Renal pelvis (tissue), 12 donors: ENCODE data around the gene NKX1-2. TPM values are rescaled to one million over a fixed set of nuclear protein-coding genes. Genes with fewer than 3 reads are reported as not detected.

Experiments used
- DNase-seq: peaks from one replicate; pipeline ENCODE4 v3.0.0-alpha.2; 2013
- long read RNA-seq, 16 experiments: transcript quantifications; one replicate each; lab custom pipeline, GENCODE V29; 2026
- polyA plus RNA-seq, 3 donors: library from polyadenylated mRNA; unstranded; fragments of 120-200 nt; gene quantifications; one replicate each; pipeline ENCODE4 v1.2.1, GENCODE V29; 2013; ENCODE audit not compliant: insufficient read length in 3 of 3

NKX1-2 gene
- polyA plus RNA-seq, result not detected
- long read RNA-seq, donor 1, result 0 reads
- long read RNA-seq, donor 2, result 0 reads
- long read RNA-seq, donor 3, result 0 reads
- long read RNA-seq, donor 4, result 0 reads
- long read RNA-seq, donor 5, result 0 reads
- long read RNA-seq, donor 6, result 0 reads
- long read RNA-seq, donor 7, result 0 reads
- long read RNA-seq, donor 8, result 0 reads
- long read RNA-seq, donor 9, result 0 reads
- long read RNA-seq, donor 10, result 0 reads
- long read RNA-seq, donor 11, result 0 reads
- long read RNA-seq, donor 12, result 0 reads
- long read RNA-seq, donor 13, result 0 reads
- long read RNA-seq, donor 14, result 0 reads
- long read RNA-seq, donor 15, partial matches to known transcripts, result 0 of 1 reads
- long read RNA-seq, donor 15, other reads (novel, unspliced or antisense), result 0 of 1 reads
- long read RNA-seq, donor 16, result 0 reads

DNA sequence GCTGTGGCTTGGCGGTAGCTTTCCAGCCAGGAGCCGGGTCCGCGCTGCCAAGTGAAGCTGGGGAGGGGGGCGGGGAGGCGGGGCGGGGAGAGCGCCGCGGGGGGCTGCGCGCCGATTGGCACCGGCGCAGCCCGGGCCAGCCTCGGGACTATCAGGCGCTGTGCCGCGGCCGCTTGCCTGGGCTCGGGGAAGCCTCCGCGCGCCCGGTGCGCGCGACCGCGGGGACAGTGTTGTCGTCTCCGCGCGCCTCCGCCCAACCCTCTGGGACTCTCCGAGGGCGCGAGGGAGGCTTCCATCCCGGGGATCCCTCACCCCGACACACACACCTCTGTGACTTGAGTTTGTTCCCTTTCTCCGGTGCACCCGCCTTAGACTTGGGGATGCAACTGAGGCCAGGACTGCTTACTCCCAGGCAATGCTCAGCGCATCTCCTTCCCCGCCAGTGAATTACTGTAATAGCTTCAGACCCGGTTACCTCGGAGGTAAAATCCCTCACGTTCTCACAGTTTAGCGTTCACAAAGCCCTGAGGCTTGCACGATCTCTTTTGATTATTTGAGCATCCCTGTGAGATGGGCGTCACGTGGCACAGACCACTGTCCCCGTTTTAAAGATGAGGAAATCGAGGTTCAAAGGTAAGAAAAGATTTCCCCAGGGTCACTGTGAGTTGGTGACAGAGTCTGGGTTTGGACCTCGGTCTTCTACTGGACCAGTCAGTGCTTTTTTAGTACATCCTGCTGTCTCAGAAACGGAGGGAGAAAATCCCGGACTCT lies at the start of gene NKX1-2:
TSS of gene NKX1-2 (minus strand) at position 24 of the 771 bp plus-strand sequence. CDS start 92 bp downstream, outside the sequence.
- DNase-seq, result no peak

DNA sequence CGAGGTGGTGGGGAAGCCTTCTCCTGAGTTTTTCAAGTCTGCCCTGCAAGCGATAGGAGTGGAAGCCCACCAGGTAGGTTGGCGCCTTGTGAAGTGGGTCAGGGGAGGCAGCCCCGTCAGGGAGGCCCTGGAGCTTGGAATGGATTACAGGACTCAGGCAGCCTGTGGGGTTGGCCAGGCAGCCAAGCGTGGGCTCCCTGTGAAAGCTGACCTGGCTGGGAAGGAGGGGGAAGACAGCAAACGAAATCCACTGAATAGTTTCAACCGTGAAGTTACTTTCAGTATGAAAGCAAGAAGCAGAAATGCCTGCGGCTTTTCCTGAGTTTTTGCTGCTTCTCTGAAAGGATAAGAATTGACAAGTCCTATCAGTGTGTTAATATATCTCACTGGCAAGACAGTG lies 48.2 kb upstream of the NKX1-2 start:
- DNase-seq, result peak; percentile 86

DNA sequence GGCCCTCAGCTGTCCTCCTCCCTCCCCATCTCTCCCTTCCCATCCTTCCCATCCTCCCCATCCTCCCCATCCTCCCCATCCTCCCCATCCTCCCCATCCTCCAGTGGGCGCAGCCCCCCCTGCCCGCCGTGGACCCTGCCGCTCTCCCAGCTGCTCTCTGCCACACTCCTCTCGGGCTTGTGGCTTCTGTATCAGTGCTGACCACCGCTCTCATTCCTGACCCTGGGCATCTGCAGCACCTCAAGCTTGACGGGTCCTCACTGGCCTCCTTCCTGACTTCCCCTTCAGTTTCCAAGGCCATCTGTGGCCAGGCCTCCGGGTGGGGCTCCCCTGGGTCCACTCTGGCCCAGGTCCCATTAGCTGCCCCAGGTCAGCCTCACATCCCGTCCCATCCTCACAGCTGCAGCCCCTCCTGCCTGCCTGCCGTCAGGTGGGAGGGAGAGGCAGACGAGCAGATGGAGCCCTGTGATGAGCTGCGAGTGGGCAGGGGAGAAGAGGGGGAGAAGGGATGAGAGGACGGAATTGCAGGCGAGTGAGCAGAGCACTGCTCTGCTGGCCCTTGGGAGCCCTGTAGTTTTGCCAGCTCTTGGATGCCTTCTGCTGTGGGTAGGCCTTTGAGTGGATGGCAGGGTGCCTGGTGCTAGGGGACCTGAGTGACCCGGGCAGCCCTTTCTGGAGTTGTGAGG lies 47.5 kb upstream of the NKX1-2 start:
- no peak for DNase-seq

DNA sequence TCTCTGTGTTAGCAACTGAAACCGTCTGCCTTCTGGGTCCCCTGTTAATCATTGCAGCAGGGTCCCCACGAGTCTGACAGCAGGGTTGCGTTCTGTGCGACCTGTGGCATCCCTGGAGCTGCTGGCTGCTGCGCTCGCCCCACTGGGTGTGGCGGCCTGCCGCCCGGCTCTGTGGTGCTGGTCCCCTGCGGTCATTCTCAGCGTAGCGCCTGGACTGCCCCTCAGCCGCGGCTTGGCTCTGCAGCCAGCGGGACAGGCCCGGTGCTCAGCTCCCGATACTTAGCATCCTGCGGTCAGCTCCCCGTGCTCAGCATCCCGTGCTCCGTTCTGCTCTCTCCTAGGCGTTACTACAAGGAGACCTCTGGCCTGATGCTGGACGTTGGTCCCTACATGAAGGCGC lies 46.8 kb upstream of the NKX1-2 start:
- DNase-seq, result no peak

DNA sequence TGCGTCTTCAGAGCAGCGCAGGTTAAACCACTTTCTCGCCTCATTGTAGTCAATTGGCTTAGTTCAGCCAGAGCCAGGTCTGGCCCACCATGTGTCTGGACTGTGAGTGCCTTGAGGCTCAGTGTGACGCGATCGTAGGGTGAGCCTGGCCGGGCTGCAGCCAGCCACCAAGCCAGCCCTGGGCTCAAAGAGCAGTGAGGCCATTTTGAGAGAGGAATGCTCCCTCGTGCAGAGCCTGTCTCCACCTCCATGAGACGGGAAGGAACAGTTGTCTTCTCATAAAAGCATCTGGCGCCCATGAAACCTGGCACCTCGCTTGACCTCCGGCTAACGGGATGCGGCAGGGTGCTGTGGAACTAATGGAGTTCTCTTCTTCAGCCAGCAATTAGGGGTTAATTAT lies 46.3 kb upstream of the NKX1-2 start:
- DNase-seq, result no peak

DNA sequence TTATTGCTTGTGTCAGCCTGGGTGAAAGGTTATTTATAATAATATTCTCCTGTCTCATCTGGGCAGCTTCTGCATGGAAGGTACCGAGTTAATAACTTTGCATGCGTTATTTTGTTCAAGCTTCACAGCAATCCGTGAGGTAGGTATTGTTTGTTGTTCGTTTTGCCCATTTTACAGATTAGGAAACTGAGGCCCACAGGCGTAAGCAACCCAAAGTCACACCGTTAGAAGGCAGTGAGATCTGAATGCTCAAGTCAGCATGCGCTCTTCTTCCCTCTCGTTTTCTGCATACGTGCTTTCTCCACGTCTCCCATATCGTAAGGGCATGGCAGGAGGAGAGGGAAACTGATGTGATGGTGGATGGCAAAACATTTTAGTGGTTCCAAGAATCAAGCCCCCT lies 45.9 kb upstream of the NKX1-2 start:
- DNase-seq, result no peak

DNA sequence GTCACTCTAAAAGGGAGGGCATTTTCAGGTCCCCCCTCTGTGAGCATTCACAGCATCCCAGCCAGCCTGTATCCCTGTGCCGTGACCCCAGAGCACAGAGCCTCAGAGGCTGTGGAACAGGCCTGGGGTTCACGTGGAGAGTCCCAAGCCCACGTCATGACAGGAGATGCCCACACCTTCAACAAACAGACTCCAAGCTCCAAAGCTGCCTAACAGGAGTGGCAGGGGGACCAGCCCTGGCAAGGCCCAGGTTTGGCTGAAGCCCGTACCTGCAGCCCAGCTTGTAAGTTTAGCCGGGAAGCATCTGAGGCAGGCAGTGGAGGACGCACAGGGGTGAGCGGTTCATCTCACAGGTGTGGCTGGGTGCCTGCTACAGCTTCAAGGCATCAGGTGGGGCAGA lies 45.3 kb upstream of the NKX1-2 start:
- no peak for DNase-seq

DNA sequence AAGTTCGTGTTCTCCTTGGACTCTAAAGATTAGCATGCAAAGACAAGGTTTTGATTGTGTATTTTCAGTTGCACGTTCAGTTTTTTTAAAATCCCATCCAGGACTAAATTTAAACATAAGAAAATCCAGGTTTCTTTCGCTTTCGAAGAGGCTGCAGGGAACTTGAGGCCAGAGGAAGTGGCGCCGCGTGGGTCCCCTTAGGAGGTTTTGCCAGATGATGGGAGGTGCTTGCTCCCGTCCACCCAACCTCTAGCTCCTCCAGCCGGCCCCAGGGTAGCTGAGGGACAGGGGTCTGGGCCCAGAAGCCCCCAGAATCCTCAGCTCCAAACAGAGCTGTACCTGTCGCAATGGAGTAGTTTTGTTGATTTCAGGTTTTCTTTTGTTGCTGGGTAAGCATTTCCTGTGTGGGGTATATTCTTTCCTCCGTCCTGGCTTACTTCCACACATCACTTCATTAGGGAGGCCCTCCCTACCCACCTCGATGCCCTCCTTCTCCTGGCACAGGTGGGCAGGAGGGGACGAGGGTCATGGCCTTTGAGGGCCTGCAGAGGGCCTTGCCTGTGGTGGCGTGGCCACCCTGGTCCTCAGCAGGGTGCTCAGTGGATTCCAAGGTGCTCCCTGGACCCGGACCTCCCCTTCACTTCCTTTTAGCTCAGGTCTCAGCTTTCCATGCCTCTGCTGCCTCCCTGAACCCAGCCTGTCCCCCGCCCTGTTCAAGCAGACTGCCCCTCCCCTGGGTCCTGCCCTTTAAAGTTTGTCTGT lies 44.4 kb upstream of the NKX1-2 start:
- DNase-seq, result no peak

DNA sequence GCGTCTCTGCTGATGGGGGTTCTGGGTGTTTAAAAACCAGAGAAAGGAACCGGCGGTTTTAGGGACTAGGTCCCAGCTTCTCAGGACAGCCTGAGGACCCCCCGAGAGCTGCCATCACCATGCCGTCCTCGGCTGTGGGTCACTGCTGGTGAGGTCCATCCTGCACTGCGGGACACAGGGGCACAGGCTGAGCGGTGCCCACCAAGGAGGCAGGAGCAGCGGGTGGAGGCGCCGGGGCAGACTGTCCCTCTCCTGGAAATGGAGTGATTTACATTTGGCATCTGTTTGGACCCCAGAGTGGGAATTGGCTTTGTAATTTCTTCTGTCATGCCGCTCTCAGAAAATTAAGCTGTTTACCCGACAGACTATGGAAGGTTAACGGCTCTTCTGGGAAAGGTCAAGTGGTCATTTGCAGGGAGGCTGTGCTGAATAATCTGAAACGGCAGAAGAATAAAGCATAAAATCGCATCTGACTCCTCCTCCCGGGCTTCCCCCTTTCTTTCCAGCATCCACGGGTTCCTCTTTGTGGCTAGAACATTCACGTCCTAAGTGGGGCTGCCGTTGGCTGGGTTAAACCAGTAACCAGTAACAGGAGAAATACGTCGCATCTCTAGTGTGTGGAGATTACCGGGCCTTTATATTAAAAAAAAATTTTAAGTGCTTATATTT lies 43.5 kb upstream of the NKX1-2 start:
- DNase-seq, result no peak

DNA sequence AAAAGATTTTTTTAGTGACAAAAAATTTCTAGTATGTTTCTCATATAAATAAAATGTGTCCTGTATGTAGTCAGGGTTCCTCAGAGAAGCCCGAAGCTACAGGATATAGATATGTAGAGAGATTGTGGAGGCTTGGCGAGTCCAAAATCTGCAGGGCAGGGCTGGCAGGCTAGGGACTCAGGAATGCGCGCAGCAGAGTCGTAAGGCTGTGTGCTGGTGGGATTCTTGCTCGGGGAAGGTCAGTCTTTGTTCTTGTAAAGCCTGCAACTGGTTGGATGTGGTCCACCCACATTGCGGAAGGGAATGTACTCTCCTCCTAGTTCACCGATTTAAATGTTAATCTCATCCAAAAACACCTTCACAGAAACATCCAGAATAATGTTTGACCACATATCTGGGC lies 42.4 kb upstream of the NKX1-2 start:
- DNase-seq, result no peak

DNA sequence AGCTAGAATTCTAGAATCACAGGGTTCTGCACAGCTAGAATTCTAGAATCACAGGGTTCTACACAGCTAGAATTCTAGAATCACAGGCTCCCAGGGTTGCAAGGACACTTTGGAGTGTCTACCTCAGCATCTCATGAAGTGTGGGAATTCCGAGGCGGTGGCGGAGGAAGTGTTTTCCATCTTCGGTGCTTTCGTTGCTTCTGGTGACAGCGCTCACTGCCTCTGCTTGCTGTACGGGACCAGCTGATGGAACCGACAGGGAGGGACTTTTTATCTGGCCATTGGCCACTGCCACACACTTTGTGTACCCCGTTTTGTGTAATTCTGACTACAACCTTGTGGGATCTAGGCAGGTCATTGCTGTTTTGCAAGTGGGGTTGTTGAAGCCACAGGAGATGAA lies 41.3 kb upstream of the NKX1-2 start:
- DNase-seq, result no peak

DNA sequence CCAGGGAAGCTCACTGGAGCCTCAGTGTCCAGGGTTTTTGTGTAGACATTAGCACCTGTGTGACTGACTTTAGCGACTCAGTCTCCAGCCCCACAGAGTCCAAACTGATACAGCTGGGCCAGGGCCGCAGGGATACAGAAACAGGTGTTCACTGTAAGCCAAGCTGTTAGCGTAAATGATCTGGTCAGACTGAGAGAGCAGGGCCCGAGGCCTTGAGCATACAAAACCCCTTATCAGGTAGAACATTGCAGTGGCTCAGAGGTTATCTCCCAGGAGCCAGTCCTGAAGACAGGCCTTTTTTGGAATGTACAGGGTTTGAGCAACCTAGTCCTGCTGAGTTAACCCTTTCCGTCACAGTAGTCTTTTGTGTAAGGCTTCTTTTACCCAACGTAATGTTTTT lies 36.8 kb upstream of the NKX1-2 start:
- no peak for DNase-seq

DNA sequence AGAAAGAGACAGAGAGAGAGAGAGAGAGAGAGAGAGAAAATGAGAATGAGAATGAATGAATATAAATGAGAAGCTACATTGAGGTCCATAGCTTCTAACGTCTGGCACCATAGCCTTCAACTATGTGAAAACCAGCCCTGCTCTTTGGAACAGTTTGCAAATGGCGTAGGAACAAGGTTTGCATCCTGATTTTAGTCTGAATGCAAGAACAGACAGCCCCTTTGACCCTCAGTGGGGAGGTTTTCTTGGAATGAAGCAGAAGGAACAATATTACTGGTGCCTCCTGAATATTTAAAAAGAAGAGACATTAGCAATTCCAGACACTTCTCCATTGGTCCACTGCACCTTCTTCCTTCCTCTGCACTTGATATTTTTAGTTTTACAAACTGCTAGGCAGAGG lies 34.8 kb upstream of the NKX1-2 start:
- DNase-seq, result no peak

DNA sequence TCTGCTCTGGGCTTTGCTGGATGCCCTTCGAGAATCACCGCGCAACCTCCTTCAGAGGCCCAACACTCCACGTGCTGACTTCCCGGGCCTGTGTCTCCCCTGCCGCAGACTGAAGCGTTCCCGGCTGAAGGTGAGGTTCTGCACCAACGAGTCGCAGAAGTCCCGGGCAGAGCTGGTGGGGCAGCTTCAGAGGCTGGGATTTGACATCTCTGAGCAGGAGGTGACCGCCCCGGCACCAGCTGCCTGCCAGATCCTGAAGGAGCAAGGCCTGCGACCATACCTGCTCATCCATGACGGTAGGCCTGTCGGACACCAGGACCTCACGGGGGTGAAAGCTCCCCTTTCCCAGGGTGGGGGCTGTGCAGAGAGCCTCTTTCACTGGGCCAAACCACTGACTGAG lies 34.2 kb upstream of the NKX1-2 start:
- no peak for DNase-seq

DNA sequence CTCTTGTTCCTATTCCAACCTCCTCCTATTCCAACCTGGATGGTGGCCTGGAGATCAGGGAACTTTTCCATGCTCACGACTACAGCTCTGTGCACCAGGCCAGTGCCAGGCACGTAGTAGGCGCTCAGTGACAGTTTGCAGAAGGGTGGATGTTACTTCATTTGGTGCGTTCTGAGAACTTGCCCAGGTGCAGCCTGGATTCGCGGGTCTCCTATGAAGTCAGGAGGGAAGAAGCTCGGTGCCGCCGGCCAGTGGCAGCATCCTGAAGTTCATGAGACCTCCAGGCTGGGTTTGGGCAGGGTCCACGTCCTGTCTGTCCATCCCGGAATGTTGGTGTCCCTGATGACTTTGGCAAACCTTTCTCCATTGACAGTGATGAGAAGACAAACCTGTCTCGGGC lies 33.0 kb upstream of the NKX1-2 start:
- no peak for DNase-seq

DNA sequence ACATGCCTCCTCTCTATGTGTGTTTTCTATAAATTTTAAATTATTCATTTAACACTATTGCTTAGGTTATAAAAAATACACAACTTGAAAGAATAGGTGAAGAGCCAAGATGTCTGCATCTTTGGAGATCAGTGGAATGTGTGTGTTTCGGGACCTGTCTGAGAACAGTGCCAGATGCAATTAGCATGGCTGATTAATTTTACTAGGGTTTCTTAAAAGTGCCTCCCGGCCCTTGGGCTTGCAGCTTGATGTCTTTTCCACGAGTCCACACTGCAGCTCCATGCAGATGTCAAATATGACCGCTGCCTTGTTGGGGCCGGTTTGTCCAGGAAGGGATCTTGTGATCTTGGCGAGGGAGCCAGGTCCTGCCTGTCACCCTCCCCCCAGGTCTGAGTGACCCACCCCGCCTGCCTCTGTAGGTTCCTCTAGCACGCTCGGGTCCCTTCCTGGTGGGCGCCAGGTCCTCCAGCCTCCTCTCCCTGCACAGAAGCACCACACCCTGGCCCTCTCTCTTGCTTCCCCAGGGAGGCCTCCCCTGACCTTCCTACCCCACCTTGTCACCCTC lies 32.5 kb upstream of the NKX1-2 start:
- no peak for DNase-seq

DNA sequence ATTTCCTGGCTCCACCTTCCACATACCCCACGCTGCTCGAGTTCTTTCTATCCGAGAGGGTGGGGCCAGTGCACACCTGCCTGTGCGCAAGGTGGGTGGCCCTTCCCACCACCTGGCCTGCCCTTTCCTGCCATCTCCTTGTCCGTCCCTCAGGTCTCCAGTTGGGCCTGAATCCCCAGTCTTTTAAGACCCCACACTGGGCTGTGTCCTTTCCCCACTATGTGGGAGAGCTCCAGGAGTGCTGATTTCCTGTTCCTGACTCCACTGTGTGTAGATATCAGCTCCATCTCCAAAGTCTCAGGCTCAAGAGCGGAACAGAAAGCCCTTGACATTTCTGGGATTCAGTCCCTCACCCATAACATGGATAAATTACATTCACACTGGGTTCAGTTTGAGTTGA lies 31.9 kb upstream of the NKX1-2 start:
- DNase-seq, result no peak

DNA sequence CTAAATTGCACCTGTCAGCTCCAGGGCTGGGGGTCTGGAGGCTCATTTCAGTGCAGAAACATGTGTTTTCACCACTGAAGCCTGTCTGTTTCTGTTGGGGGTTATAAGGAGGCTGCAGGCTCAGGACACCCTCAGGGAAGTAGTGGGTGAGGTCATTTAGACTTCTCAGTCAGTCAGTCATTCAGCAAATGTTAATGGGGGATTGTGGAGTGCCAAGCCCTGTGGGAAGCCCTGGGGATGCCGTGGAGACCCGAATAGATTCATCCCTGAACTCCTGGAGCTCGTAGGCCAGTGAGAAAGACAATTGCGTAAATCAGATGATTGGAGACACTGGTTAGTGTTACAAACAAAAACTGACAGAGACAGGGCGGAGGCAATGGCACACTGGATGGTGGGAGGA lies 31.0 kb upstream of the NKX1-2 start:
- no peak for DNase-seq

DNA sequence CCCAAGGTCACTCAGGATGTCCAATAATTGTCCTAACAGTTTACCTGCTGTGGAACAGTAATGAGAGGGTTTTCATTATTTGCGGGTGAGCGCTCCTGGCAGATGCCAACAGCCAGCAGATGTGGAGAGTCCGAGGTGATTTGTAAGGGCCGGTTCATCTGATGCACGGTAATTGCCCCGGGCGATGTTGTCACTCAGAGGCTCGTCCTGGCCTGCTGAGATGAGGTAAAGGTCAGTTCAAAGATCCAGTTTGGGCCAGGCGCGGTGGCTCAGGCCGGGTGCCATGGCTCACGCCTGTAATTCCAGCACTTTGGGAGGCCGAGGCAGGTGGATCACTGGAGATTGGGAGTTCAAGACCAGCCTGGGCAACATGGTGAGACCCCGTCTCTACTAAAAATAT lies 28.7 kb upstream of the NKX1-2 start:
- no peak for DNase-seq

DNA sequence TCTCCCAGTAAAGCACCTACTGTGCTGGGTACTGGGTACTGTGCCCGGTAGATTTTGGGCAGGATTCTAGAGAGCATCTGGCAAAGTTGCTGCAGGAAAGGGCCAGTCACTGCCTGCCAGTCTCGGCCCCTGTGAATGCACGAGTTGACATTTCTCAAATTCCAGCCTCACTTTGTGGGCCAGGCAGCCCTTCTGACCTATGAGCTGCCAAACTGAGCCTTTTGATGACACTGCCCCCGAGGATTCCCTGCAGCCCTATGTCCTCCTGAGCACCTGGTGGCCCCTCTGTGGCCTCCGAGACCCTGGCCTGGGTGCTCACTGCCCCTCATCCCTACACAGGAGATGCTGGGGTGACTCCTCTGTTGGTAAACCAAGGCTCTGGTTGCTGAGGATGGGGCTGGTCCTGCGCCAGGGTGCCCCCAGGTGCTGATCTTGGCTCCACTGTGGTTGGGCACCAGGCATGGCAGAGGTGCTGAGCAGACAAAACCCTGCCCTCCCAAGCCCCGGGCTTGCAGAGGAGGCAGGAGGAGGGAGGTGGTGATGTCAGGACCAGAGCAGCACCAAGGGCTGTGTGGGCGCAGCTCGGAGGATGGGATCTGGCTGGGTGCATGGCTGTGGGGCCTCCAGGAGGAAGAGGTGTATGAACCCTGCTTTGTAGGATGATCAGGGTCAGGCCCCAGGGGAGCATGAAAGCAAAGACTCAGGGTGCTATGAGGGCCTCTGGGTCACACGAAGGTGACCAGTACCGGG lies 28.0 kb upstream of the NKX1-2 start:
- no peak for DNase-seq
